ENCODE results near the gene CCL8.

DNA sequence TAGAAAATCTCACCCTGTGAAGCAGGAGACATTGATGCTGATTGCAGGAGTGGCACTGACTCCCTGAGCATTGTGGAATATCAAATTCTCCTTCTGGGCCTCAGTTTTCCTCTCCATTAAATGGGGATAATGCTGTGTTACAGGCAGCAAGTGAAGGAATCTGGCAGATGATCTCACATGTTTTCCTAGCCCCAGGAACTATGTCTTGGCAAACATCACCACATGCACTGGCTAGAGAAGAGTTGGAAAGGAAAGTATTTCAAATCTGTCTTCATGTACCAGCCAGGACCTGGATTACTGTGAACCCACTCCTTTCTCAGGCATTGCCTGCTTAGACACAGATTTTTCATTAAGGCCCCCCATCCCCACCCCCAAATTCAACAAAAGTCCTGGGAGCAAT is 13.6 kb upstream of the CCL8 start:
- TF ChIP-seq GATA3 (IDR thresholded peaks at IDR 0.05; ENCODE audit: low read depth, low read length) (no peak), GATA2 (IDR thresholded peaks at IDR 0.05; ENCODE audit: low read depth, low read length) (no peak)
